Skeletal muscle satellite cell (primary cell): ENCODE results near the gene NPS.

Source experiments
- H3K27me3 ChIP-seq: 2 replicates; pipeline ENCODE4 v1.7.0; 2013; ENCODE audit warnings: low read length; ENCODE audit not compliant: control insufficient read depth, insufficient read depth
- H3K36me3 ChIP-seq: 2 replicates; pipeline ENCODE4 v1.7.0; 2013; ENCODE audit warnings: mild to moderate bottlenecking, control low read depth, low read length; ENCODE audit not compliant: insufficient read depth
- H3K4me1 ChIP-seq: 2 replicates; pipeline ENCODE4 v1.7.0; 2013; ENCODE audit warnings: low read length; ENCODE audit not compliant: control insufficient read depth, insufficient read depth
- H3K4me2 ChIP-seq: 2 replicates; pipeline ENCODE4 v1.7.0; 2013; ENCODE audit warnings: mild to moderate bottlenecking, low read length
- H3K4me3 ChIP-seq: 2 replicates; pipeline ENCODE4 v1.7.0; 2013; ENCODE audit warnings: low read length
- H3K9ac ChIP-seq: 2 replicates; pipeline ENCODE4 v1.7.0; 2013; ENCODE audit warnings: mild to moderate bottlenecking, low read depth, low read length, moderate library complexity
- H3K9me3 ChIP-seq: replicated peaks from 2 replicates; pipeline ENCODE4 v1.7.0; 2013; ENCODE audit warnings: mild to moderate bottlenecking, control low read depth, low read length

Gene NPS

GRCh38 chr10:127532659-127533058 lies 16.4 kb upstream of the NPS start:
- Histone ChIP-seq H3K4me1 (no peaks in the 10 kb centered on the region), H3K27me3 (no peaks in the 10 kb centered on the region), H3K9ac (no peak overlapping the region), H3K9me3 (no peaks in the 10 kb centered on the region), H3K4me2 (no peak overlapping the region), H3K4me3 (no peak overlapping the region), H3K36me3 (no peaks in the 10 kb centered on the region)

GRCh38 chr10:127534074-127534473 lies 15.0 kb upstream of the NPS start:
- Histone ChIP-seq H3K9ac (no peak overlapping the region), H3K4me1 (no peaks in the 10 kb centered on the region), H3K4me3 (no peak overlapping the region), H3K9me3 (no peaks in the 10 kb centered on the region), H3K36me3 (no peaks in the 10 kb centered on the region), H3K27me3 (no peaks in the 10 kb centered on the region), H3K4me2 (no peak overlapping the region)

- Histone ChIP-seq H3K9me3 (no peaks in the 10 kb centered on the region), H3K4me1 (no peaks in the 10 kb centered on the region), H3K4me3 (no peak overlapping the region)
These were observed 14.6 kb upstream of the NPS start for GRCh38 chr10:127534496-127534895.

GRCh38 chr10:127535802-127536515 lies 13.2 kb upstream of the NPS start:
- no peak overlapping the region for H3K4me2 ChIP-seq
- no peaks in the 10 kb centered on the region for H3K27me3 ChIP-seq
- H3K36me3 ChIP-seq = no peaks in the 10 kb centered on the region
- no peak overlapping the region for H3K4me3 ChIP-seq
- no peaks in the 10 kb centered on the region for H3K9me3 ChIP-seq
- no peaks in the 10 kb centered on the region for H3K4me1 ChIP-seq
- no peak overlapping the region for H3K9ac ChIP-seq

More at GRCh38 chr10:127534496-127534895, 14.6 kb upstream of the NPS start:
- Histone ChIP-seq H3K4me2 (no peak overlapping the region), H3K36me3 (no peaks in the 10 kb centered on the region), H3K9ac (no peak overlapping the region), H3K27me3 (no peaks in the 10 kb centered on the region)

GRCh38 chr10:127536972-127537760 lies 11.9 kb upstream of the NPS start:
- H3K4me1 ChIP-seq = no peaks in the 10 kb centered on the region
- H3K4me3 ChIP-seq = no peak overlapping the region
- H3K36me3 ChIP-seq = no peaks in the 10 kb centered on the region
- no peaks in the 10 kb centered on the region for H3K9me3 ChIP-seq
- no peak overlapping the region for H3K4me2 ChIP-seq
- no peaks in the 10 kb centered on the region for H3K27me3 ChIP-seq
- H3K9ac ChIP-seq = no peak overlapping the region

GRCh38 chr10:127537924-127538323 lies 11.2 kb upstream of the NPS start:
- Histone ChIP-seq H3K4me3 (no peak overlapping the region), H3K9me3 (no peaks in the 10 kb centered on the region), H3K36me3 (no peaks in the 10 kb centered on the region)

GRCh38 chr10:127548022-127548421 lies 1.1 kb upstream of the NPS start:
- no peaks in the 10 kb centered on the region for H3K27me3 ChIP-seq
- H3K9ac ChIP-seq = no peak overlapping the region
- no peaks in the 10 kb centered on the region for H3K9me3 ChIP-seq
- no peak overlapping the region for H3K4me3 ChIP-seq
- H3K4me2 ChIP-seq = no peak overlapping the region
- no peaks in the 10 kb centered on the region for H3K4me1 ChIP-seq
- H3K36me3 ChIP-seq = no peaks in the 10 kb centered on the region

More at GRCh38 chr10:127537924-127538323, 11.2 kb upstream of the NPS start:
- Histone ChIP-seq H3K4me2 (no peak overlapping the region), H3K9ac (no peak overlapping the region), H3K27me3 (no peaks in the 10 kb centered on the region), H3K4me1 (no peaks in the 10 kb centered on the region)

- Histone ChIP-seq H3K4me1 (no peaks in the 10 kb centered on the region), H3K27me3 (no peaks in the 10 kb centered on the region), H3K4me3 (no peak overlapping the region), H3K4me2 (no peak overlapping the region), H3K9ac (no peak overlapping the region), H3K9me3 (no peaks in the 10 kb centered on the region), H3K36me3 (no peaks in the 10 kb centered on the region)
These were observed 1.8 kb downstream of the NPS start for GRCh38 chr10:127550861-127551260.

GRCh38 chr10:127552446-127552845 lies 3.3 kb downstream of the NPS start:
- Histone ChIP-seq H3K9me3 (no peaks in the 10 kb centered on the region), H3K36me3 (no peaks in the 10 kb centered on the region), H3K27me3 (no peaks in the 10 kb centered on the region), H3K4me3 (no peak overlapping the region), H3K9ac (no peak overlapping the region), H3K4me2 (no peak overlapping the region), H3K4me1 (no peaks in the 10 kb centered on the region)

GRCh38 chr10:127553417-127553816 lies 4.3 kb downstream of the NPS start:
- Histone ChIP-seq H3K27me3 (no peaks in the 10 kb centered on the region), H3K4me1 (no peaks in the 10 kb centered on the region), H3K4me3 (no peak overlapping the region), H3K36me3 (no peaks in the 10 kb centered on the region), H3K4me2 (no peak overlapping the region), H3K9ac (no peak overlapping the region), H3K9me3 (no peaks in the 10 kb centered on the region)

GRCh38 chr10:127556916-127557315 lies 7.8 kb downstream of the NPS start:
- Histone ChIP-seq H3K4me3 (no peak overlapping the region), H3K9ac (no peak overlapping the region), H3K4me1 (no peaks in the 10 kb centered on the region), H3K36me3 (no peaks in the 10 kb centered on the region), H3K9me3 (no peaks in the 10 kb centered on the region), H3K27me3 (peaks cover 2% of the 10 kb centered on the region), H3K4me2 (no peak overlapping the region)

- peaks cover 2% of the 10 kb centered on the region for H3K27me3 ChIP-seq
- H3K4me3 ChIP-seq = no peak overlapping the region
- no peak overlapping the region for H3K9ac ChIP-seq
- no peaks in the 10 kb centered on the region for H3K9me3 ChIP-seq
- no peaks in the 10 kb centered on the region for H3K36me3 ChIP-seq
- no peak overlapping the region for H3K4me2 ChIP-seq
- H3K4me1 ChIP-seq = no peaks in the 10 kb centered on the region
These were observed 12.5 kb downstream of the NPS start for GRCh38 chr10:127561647-127562046.
